ENCODE measurements around the gene LPO. TPM values are rescaled to one million over a fixed set of nuclear protein-coding genes. Genes with fewer than 3 reads are reported as not detected.

The LPO gene
- total RNA-seq, 1 experiment from 2014 or later = 0.54 TPM

GRCh38 chr17:58196610-58197009 lies 41.8 kb upstream of the LPO start:
- Mint-ChIP-seq H3K4me1 (ENCODE audit: low read depth, unreplicated experiment) (peaks cover 3% of the 10 kb centered on the region), H3K27ac (ENCODE audit: unreplicated experiment) (no peak overlapping the region), H3K4me3 (ENCODE audit: unreplicated experiment) (no peak overlapping the region), H3K9me3 (ENCODE audit: unreplicated experiment) (no peaks in the 10 kb centered on the region), H3K36me3 (ENCODE audit: insufficient read depth, unreplicated experiment) (no peaks in the 10 kb centered on the region), H3K27me3 (ENCODE audit: insufficient read depth, unreplicated experiment) (peaks cover 6% of the 10 kb centered on the region)
- BruUV-seq (replicated peaks) = no TSS peak
- H3K4me1 ChIP-seq = no peaks in the 10 kb centered on the region
- H3K36me3 ChIP-seq (ENCODE audit: control insufficient read depth, insufficient read depth, low read length) = no peaks in the 10 kb centered on the region
- H3K4me3 ChIP-seq (ENCODE audit: low read depth, low read length) = no peak overlapping the region
- intact Hi-C loops (cut with micrococcal nuclease; ENCODE audit: unreplicated experiment) = no loop called here
- no peak for DNase-seq
- no peaks in the 10 kb centered on the region for H3K9me3 ChIP-seq
- ChIA-PET CTCF (no interaction called here), POLR2A (no interaction called here)
- no peak for TF ChIP-seq CTCF (IDR thresholded peaks at IDR 0.05; ENCODE audit: insufficient read depth in 1 of 2, low read depth in 1 of 2, low read length in 1 of 2, severe bottlenecking in 1 of 2, unreplicated experiment in 1 of 2)
- H3K27me3 ChIP-seq (replicated peaks; ENCODE audit: control insufficient read depth, insufficient read depth, low read length) = no peaks in the 10 kb centered on the region

GRCh38 chr17:58200024-58200633 lies 38.3 kb upstream of the LPO start:
- H3K4me3 ChIP-seq (ENCODE audit: low read depth, low read length) = no peak overlapping the region

GRCh38 chr17:58202859-58203258 lies 35.5 kb upstream of the LPO start:
- ChIA-PET POLR2A (no interaction called here), CTCF (interaction anchor here (0.6 kb wide), 2 partner anchors 57 to 232 kb away, joined by 4 read pairs; no protein-coding TSS in a partner anchor)
- H3K27ac Mint-ChIP-seq (ENCODE audit: unreplicated experiment) = no peak overlapping the region
- Histone ChIP-seq H3K4me1 (peaks cover 5% of the 10 kb centered on the region; the same call in 1 of the 2 replicates), H3K4me3 (ENCODE audit: low read depth, low read length) (no peak overlapping the region), H3K36me3 (ENCODE audit: control insufficient read depth, insufficient read depth, low read length) (no peaks in the 10 kb centered on the region), H3K27me3 (replicated peaks; ENCODE audit: control insufficient read depth, insufficient read depth, low read length) (no peaks in the 10 kb centered on the region), H3K9me3 (no peaks in the 10 kb centered on the region)
- intact Hi-C loops (cut with micrococcal nuclease; ENCODE audit: unreplicated experiment) = no loop called here
- TF ChIP-seq CTCF (IDR thresholded peaks at IDR 0.05; ENCODE audit: insufficient read depth in 1 of 2, low read depth in 1 of 2, low read length in 1 of 2, severe bottlenecking in 1 of 2, unreplicated experiment in 1 of 2) = no peak
- no peaks in the 10 kb centered on the region for H3K27me3 Mint-ChIP-seq (ENCODE audit: insufficient read depth, unreplicated experiment)
- no peak overlapping the region for H3K4me3 Mint-ChIP-seq (ENCODE audit: unreplicated experiment)
- peaks cover 8% of the 10 kb centered on the region for H3K4me1 Mint-ChIP-seq (ENCODE audit: low read depth, unreplicated experiment)
- no peaks in the 10 kb centered on the region for H3K36me3 Mint-ChIP-seq (ENCODE audit: insufficient read depth, unreplicated experiment)
- DNase-seq = no peak
- BruUV-seq (replicated peaks) = no TSS peak
- no peaks in the 10 kb centered on the region for H3K9me3 Mint-ChIP-seq (ENCODE audit: unreplicated experiment)

More at GRCh38 chr17:58200024-58200633, 38.3 kb upstream of the LPO start:
- intact Hi-C loops (cut with micrococcal nuclease; ENCODE audit: unreplicated experiment) = loop anchor here (1.0 kb wide), 1 partner anchor 19 kb away; the partner anchor contains the start of gene MKS1
- Mint-ChIP-seq H3K4me1 (ENCODE audit: low read depth, unreplicated experiment) (peaks cover 8% of the 10 kb centered on the region), H3K36me3 (ENCODE audit: insufficient read depth, unreplicated experiment) (no peaks in the 10 kb centered on the region), H3K9me3 (ENCODE audit: unreplicated experiment) (no peaks in the 10 kb centered on the region), H3K27me3 (ENCODE audit: insufficient read depth, unreplicated experiment) (peaks cover 4% of the 10 kb centered on the region), H3K27ac (ENCODE audit: unreplicated experiment) (no peak overlapping the region), H3K4me3 (ENCODE audit: unreplicated experiment) (no peak overlapping the region)
- TF ChIP-seq CTCF (IDR thresholded peaks at IDR 0.05; ENCODE audit: insufficient read depth in 1 of 2, low read depth in 1 of 2, low read length in 1 of 2, severe bottlenecking in 1 of 2, unreplicated experiment in 1 of 2) = peak; percentile 51 to 53
- CTCF ChIA-PET = interaction anchor here (0.5 to 1.1 kb wide), 7 partner anchors 19 to 315 kb away, joined by 3 to 8 read pairs (median 3); partner anchors contain the start of genes MKS1 and SRSF1
- POLR2A ChIA-PET = interaction anchor here (0.7 kb wide), 1 partner anchor 50 kb away, joined by 3 read pairs; no protein-coding TSS in a partner anchor
- Histone ChIP-seq H3K27me3 (replicated peaks; ENCODE audit: control insufficient read depth, insufficient read depth, low read length) (no peaks in the 10 kb centered on the region), H3K4me1 (no peaks in the 10 kb centered on the region), H3K9me3 (no peaks in the 10 kb centered on the region), H3K36me3 (ENCODE audit: control insufficient read depth, insufficient read depth, low read length) (no peaks in the 10 kb centered on the region)
- no TSS peak for BruUV-seq (replicated peaks)
- DNase-seq = peak; percentile 71 to 73

All from Caco-2 (cell line).